ENCODE measurements around the gene ZNF254. TPM values are rescaled to one million over a fixed set of nuclear protein-coding genes. Genes with fewer than 3 reads are reported as not detected.

The ZNF254 gene
- total RNA-seq, 3 donors from 2014 or later, result 19.4 to 48.9 (median 33.4) TPM

DNA sequence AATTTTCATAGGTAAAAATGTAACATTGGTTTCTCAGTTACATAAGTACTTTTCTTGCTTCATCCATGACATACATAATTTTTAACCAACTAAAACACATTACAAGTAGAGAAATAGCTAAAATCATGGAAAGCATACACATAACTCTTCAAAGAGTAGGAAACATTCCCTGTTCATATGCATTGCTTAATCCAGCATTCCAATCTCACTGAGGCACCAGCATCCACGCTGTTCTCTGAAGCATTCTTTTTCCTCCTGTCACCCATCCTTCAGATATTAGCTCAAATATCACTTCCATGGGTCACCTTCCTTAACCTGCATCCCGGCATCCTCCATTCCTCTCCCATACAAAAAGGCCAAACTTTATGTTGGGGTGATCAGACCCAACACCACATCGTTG lies 79.1 kb downstream of the ZNF254 start:
- no peak overlapping the region for H3K4me3 ChIP-seq
- H3K36me3 ChIP-seq, result no peaks in the 10 kb centered on the region
- no peak overlapping the region for H3K27ac ChIP-seq
- no peaks in the 10 kb centered on the region for H3K4me1 ChIP-seq
- TF ChIP-seq POLR2AphosphoS5 (IDR thresholded peaks at IDR 0.05), result no peak
- no peak for TF ChIP-seq POLR2A (IDR thresholded peaks at IDR 0.05)
- TF ChIP-seq, protein P1, sequence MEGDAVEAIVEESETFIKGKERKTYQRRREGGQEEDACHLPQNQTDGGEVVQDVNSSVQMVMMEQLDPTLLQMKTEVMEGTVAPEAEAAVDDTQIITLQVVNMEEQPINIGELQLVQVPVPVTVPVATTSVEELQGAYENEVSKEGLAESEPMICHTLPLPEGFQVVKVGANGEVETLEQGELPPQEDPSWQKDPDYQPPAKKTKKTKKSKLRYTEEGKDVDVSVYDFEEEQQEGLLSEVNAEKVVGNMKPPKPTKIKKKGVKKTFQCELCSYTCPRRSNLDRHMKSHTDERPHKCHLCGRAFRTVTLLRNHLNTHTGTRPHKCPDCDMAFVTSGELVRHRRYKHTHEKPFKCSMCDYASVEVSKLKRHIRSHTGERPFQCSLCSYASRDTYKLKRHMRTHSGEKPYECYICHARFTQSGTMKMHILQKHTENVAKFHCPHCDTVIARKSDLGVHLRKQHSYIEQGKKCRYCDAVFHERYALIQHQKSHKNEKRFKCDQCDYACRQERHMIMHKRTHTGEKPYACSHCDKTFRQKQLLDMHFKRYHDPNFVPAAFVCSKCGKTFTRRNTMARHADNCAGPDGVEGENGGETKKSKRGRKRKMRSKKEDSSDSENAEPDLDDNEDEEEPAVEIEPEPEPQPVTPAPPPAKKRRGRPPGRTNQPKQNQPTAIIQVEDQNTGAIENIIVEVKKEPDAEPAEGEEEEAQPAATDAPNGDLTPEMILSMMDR (IDR thresholded peaks at IDR 0.05), result no peak
- H3K9me3 ChIP-seq, result peaks cover 40 to 64% of the 10 kb centered on the region in 2 donors
- no peaks in the 10 kb centered on the region for H3K27me3 ChIP-seq
- intact Hi-C loops (cut with DNase I; ENCODE audit: low total_unique reads), result no loop called here
- no peak for DNase-seq (ENCODE audit: low spot score in 2 of 2)

GRCh38 chr19:24173882-24174281 lies 86.9 kb downstream of the ZNF254 start:
- Histone ChIP-seq H3K36me3 (no peaks in the 10 kb centered on the region), H3K4me1 (no peaks in the 10 kb centered on the region), H3K27me3 (no peaks in the 10 kb centered on the region), H3K9me3 (peaks cover 38% of the 10 kb centered on the region in 2 donors), H3K4me3 (no peak overlapping the region), H3K27ac (no peak overlapping the region)
- TF ChIP-seq, protein P1 (IDR thresholded peaks at IDR 0.05), result no peak
- TF ChIP-seq POLR2AphosphoS5 (IDR thresholded peaks at IDR 0.05), result no peak
- TF ChIP-seq POLR2A (IDR thresholded peaks at IDR 0.05), result no peak
- no peak for DNase-seq (ENCODE audit: low spot score in 2 of 2)
- intact Hi-C loops (cut with DNase I; ENCODE audit: low total_unique reads), result no loop called here

DNA sequence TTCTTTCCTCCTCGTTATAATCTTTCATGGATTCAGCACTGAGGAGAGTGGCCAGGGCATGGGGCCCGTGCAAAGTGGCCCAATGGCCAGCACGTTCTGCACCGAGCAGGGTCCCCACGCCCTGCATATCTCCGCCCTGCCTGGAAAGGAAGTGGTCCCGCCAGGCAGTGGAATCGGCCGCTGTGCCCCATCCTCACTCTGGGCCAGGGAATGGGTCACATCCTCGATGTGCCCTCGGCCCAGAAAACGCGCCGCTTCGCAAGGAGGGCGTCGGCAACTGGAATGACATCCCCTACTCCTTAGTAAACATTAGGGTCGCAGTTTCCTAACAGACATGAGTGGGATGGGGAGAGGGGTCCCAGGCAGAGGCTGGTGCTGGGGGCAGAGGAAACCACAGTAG lies 90.7 kb downstream of the ZNF254 start:
- H3K4me3 ChIP-seq, result no peak overlapping the region
- no peaks in the 10 kb centered on the region for H3K4me1 ChIP-seq
- no peak for DNase-seq (ENCODE audit: low spot score in 2 of 2)
- H3K27ac ChIP-seq, result no peak overlapping the region
- intact Hi-C loops (cut with DNase I; ENCODE audit: low total_unique reads), result no loop called here
- peaks cover 49 to 57% of the 10 kb centered on the region in 2 donors for H3K9me3 ChIP-seq
- no peaks in the 10 kb centered on the region for H3K36me3 ChIP-seq
- no peaks in the 10 kb centered on the region for H3K27me3 ChIP-seq
- TF ChIP-seq POLR2AphosphoS5 (IDR thresholded peaks at IDR 0.05) (no peak), POLR2A (IDR thresholded peaks at IDR 0.05) (no peak)
- TF ChIP-seq, protein P1 (IDR thresholded peaks at IDR 0.05), result no peak

GRCh38 chr19:24178207-24178606 lies 91.2 kb downstream of the ZNF254 start:
- Histone ChIP-seq H3K4me3 (no peak overlapping the region), H3K4me1 (no peaks in the 10 kb centered on the region), H3K27me3 (no peaks in the 10 kb centered on the region), H3K36me3 (no peaks in the 10 kb centered on the region), H3K27ac (no peak overlapping the region), H3K9me3 (peaks cover 47 to 57% of the 10 kb centered on the region in 2 donors)
- DNase-seq (ENCODE audit: low spot score in 2 of 2), result no peak
- intact Hi-C loops (cut with DNase I; ENCODE audit: low total_unique reads), result no loop called here
- TF ChIP-seq, protein P1 (IDR thresholded peaks at IDR 0.05), result no peak
- no peak for TF ChIP-seq POLR2AphosphoS5 (IDR thresholded peaks at IDR 0.05)
- no peak for TF ChIP-seq POLR2A (IDR thresholded peaks at IDR 0.05)

Other genes starting within 250 kb of the ZNF254 start
- gene ZNF726, start 172.3 kb upstream of the ZNF254 start, total RNA-seq, result 1 to 10 TPM; 1.6 to 9.4 (median 3.6) TPM